ENCODE results near the gene GPR148.

GPR148 gene

GRCh38 chr2:130749078-130749477, 20.2 kb downstream of the GPR148 start:
- no peak for DNase-seq

GRCh38 chr2:130749641-130750040, 20.8 kb downstream of the GPR148 start:
- DNase-seq, result no peak

- no peak for DNase-seq
These were observed 25.9 kb downstream of the GPR148 start for GRCh38 chr2:130754811-130755210.

- peak in 11 of 56 donors; percentile 14 to 57 (median 26) for DNase-seq
These were observed 26.6 kb downstream of the GPR148 start, which contains the start of gene AMER3 for GRCh38 chr2:130755256-130756052. TSS of gene AMER3 (plus strand) at chr2:130755540. CDS start at chr2:130762073, 6,533 bp downstream.

- peak in 8 of 56 donors; percentile 6 to 49 (median 20) for DNase-seq
These were observed 27.4 kb downstream of the GPR148 start for GRCh38 chr2:130756053-130756873.

GRCh38 chr2:130756874-130757668, 28.2 kb downstream of the GPR148 start:
- DNase-seq, result no peak

GRCh38 chr2:130759906-130760753, 31.3 kb downstream of the GPR148 start:
- no peak for DNase-seq

GRCh38 chr2:130760754-130761751, 32.2 kb downstream of the GPR148 start:
- DNase-seq, result no peak

- no peak for DNase-seq
These were observed 33.4 kb downstream of the GPR148 start for GRCh38 chr2:130762031-130762909.

GRCh38 chr2:130762910-130763385, 34.1 kb downstream of the GPR148 start:
- no peak for DNase-seq

GRCh38 chr2:130763405-130763804, 34.5 kb downstream of the GPR148 start:
- no peak for DNase-seq

GRCh38 chr2:130764035-130764820, 35.4 kb downstream of the GPR148 start:
- DNase-seq, result no peak

- no peak for DNase-seq
These were observed 35.9 kb downstream of the GPR148 start for GRCh38 chr2:130764821-130765115.

GRCh38 chr2:130765464-130765863, 36.6 kb downstream of the GPR148 start:
- no peak for DNase-seq

- no peak for DNase-seq
These were observed 37.2 kb downstream of the GPR148 start for GRCh38 chr2:130766037-130766436.

GRCh38 chr2:130766711-130767407, 38.0 kb downstream of the GPR148 start:
- DNase-seq, result no peak

GRCh38 chr2:130767408-130767775, 38.5 kb downstream of the GPR148 start:
- no peak for DNase-seq
